ENCODE measurements around the gene SUPT3H. TPM values are rescaled to one million over a fixed set of nuclear protein-coding genes. Genes with fewer than 3 reads are reported as not detected.

Gene SUPT3H
- total and polyA plus RNA-seq, 2 of the 13 experiments (the other 11 are each of a cell fraction or from before 2014, with no cell fraction given): 11.9 to 36.1 TPM

DNA sequence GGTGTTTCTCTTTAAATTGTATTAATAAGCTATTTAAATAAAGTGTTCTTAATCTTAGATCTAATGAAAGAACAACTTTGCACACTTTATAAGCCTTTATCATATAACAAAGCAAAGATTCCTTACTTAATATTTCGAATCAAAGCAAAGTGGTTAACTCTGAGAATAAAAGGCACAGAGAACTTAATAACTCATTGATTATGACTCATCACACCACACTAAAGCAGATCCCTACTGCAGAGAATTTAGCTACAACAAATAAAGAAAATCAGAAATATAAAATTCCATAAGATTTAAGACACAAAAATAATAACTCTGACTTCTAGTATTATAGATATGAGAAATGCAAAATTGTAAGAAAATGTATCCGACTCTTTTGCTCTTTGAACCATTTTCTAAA, 185.2 kb downstream of the SUPT3H start:
- TF ChIP-seq, protein P1, sequence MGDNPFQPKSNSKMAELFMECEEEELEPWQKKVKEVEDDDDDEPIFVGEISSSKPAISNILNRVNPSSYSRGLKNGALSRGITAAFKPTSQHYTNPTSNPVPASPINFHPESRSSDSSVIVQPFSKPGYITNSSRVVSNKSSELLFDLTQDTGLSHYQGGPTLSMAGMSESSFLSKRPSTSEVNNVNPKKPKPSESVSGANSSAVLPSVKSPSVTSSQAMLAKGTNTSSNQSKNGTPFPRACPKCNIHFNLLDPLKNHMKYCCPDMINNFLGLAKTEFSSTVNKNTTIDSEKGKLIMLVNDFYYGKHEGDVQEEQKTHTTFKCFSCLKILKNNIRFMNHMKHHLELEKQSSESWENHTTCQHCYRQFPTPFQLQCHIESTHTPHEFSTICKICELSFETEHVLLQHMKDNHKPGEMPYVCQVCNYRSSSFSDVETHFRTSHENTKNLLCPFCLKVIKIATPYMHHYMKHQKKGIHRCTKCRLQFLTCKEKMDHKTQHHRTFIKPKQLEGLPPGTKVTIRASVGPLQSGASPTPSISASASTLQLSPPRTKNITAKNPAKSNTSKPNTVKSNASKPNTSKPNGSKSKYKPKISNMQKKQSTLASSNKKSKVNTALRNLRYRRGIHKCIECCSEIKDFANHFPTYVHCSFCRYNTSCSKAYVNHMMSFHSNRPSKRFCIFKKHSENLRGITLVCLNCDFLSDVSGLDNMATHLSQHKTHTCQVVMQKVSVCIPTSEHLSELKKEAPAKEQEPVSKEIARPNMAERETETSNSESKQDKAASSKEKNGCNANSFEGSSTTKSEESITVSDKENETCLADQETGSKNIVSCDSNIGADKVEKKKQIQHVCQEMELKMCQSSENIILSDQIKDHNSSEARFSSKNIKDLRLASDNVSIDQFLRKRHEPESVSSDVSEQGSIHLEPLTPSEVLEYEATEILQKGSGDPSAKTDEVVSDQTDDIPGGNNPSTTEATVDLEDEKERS (CRISPR knock-in tag; IDR thresholded peaks at IDR 0.05): no peak
- TF ChIP-seq NFE2 (CRISPR knock-in tag; IDR thresholded peaks at IDR 0.05): no peak
- no peak for TF ChIP-seq ZNF781 (CRISPR knock-in tag; IDR thresholded peaks at IDR 0.05; ENCODE audit: borderline replicate concordance, not compliant biosample characterization)
- no peaks in the 10 kb centered on the region for H3K79me2 ChIP-seq (ENCODE audit: insufficient read depth, low read length)
- in situ Hi-C loops (cut with HindIII; ENCODE audit: extremely low pct_ligation_motif_present, low pct_unique_long_range_greater_than_20kb): no loop called here
- no peak overlapping the region for H2AFZ ChIP-seq (ENCODE audit: low read length)
- no TSS peak for BruUV-seq (replicated peaks)
- H3K36me3 ChIP-seq (replicated peaks in 1 of 2; ENCODE audit: control insufficient read depth in 1 of 2, insufficient read depth in 2 of 2, low read length in 2 of 2): no peaks in the 10 kb centered on the region
- intact Hi-C loops (cut with micrococcal nuclease; ENCODE audit: unreplicated experiment): no loop called here
- DNase-seq (ENCODE audit: low spot score): no peak
- no peak overlapping the region for H3K9ac ChIP-seq (ENCODE audit: insufficient read depth, low read depth, low read length)
- H3K9me3 ChIP-seq (ENCODE audit: low read length): no peaks in the 10 kb centered on the region
- POLR2A ChIA-PET: interaction anchor here (1.8 kb wide), 1 partner anchor 185 kb away, joined by 5 read pairs; the partner anchor contains the start of gene SUPT3H
- CTCF ChIA-PET (ENCODE audit: low intra/inter-chr PET ratio, low total read pairs): no interaction called here
- ATAC-seq: no peak
- H3K4me2 ChIP-seq (ENCODE audit: low read depth, low read length): no peak overlapping the region
- no peak overlapping the region for H3K27ac ChIP-seq (ENCODE audit: extremely low read length, insufficient read depth, low read length)
- WGBS (ENCODE audit: low lambda C conversion rate): 80% methylated on average over 2 of the region's 2 CpGs
- H3K4me3 ChIP-seq (replicated peaks in 1 of 3; ENCODE audit: insufficient read depth in 1 of 3, low read depth in 2 of 3, low read length in 3 of 3): no peak overlapping the region
- H3K27me3 ChIP-seq (ENCODE audit: control insufficient read depth in 1 of 2, insufficient read depth in 2 of 2, low read length in 2 of 2): no peaks in the 10 kb centered on the region
- peaks cover 23% of the 10 kb centered on the region for H3K4me1 ChIP-seq (ENCODE audit: insufficient read depth, low read length)
- no peaks in the 10 kb centered on the region for H4K20me1 ChIP-seq (ENCODE audit: insufficient read depth, low read length)
- no peak for FAIRE-seq

DNA sequence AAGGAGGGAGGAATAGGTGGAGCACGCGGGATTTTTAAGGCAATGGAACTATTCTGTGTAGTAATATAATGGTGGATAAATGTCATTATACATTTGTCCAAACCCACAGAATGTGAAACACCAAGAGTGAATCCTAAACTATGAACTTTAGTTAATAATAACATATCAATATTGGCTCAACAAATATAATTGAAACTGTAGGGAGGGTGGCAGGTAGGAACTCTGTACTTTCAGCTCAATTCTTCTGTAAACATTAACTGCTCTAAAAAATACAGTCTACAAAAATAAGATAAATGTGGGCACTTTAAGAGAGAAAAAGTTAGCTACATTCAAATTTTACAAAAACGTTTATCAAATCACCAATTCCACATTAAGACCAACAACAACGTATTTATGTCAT, 186.3 kb downstream of the SUPT3H start:
- ChIA-PET POLR2A (interaction anchor here (1.1 to 1.8 kb wide), 3 partner anchors 9 to 186 kb away, joined by 3 to 5 read pairs (median 3); partner anchors contain the start of gene SUPT3H), CTCF (ENCODE audit: low intra/inter-chr PET ratio, low total read pairs) (no interaction called here)
- Histone ChIP-seq H3K4me3 (replicated peaks in 1 of 3; ENCODE audit: insufficient read depth in 1 of 3, low read depth in 2 of 3, low read length in 3 of 3) (no peak overlapping the region), H3K27ac (ENCODE audit: extremely low read length, insufficient read depth, low read length) (peak overlapping the region; percentile 16), H3K27me3 (ENCODE audit: control insufficient read depth in 1 of 2, insufficient read depth in 2 of 2, low read length in 2 of 2) (no peaks in the 10 kb centered on the region), H2AFZ (ENCODE audit: low read length) (no peak overlapping the region), H3K9me3 (ENCODE audit: low read length) (no peaks in the 10 kb centered on the region), H3K4me2 (ENCODE audit: low read depth, low read length) (peak overlapping the region; percentile 51), H4K20me1 (ENCODE audit: insufficient read depth, low read length) (no peaks in the 10 kb centered on the region), H3K79me2 (ENCODE audit: insufficient read depth, low read length) (no peaks in the 10 kb centered on the region), H3K9ac (ENCODE audit: insufficient read depth, low read depth, low read length) (no peak overlapping the region), H3K4me1 (ENCODE audit: insufficient read depth, low read length) (peaks cover 26% of the 10 kb centered on the region), H3K36me3 (replicated peaks in 1 of 2; ENCODE audit: control insufficient read depth in 1 of 2, insufficient read depth in 2 of 2, low read length in 2 of 2) (no peaks in the 10 kb centered on the region)
- intact Hi-C loops (cut with micrococcal nuclease; ENCODE audit: unreplicated experiment) (no loop called here), in situ Hi-C loops (cut with HindIII; ENCODE audit: extremely low pct_ligation_motif_present, low pct_unique_long_range_greater_than_20kb) (no loop called here)
- FAIRE-seq: no peak
- BruUV-seq (replicated peaks): no TSS peak
- peak; percentile 72 for ATAC-seq
- WGBS (ENCODE audit: low lambda C conversion rate): 70% methylated on average over 4 of the region's 4 CpGs
- no peak for DNase-seq (ENCODE audit: low spot score)
- no peak for TF ChIP-seq SOX13 (IDR thresholded peaks at IDR 0.05)
- 0 out of 4 replicates have a peak, but pooled peaks of 1 of the 2 experiments have one; percentile 10 for TF ChIP-seq SOX13 (CRISPR knock-in tag; conservative IDR thresholded peaks at IDR 0.05 in 1 of 2, IDR thresholded peaks at IDR 0.05 in 1 of 2)
- no peak for TF ChIP-seq MTF1 (CRISPR knock-in tag; IDR thresholded peaks at IDR 0.05)
- TF ChIP-seq ISL2 (CRISPR knock-in tag; IDR thresholded peaks at IDR 0.05): peak; percentile 26; the same call in 1 of the 2 replicates
- TF ChIP-seq HNF4A (CRISPR knock-in tag; IDR thresholded peaks at IDR 0.05): peak; percentile 67
- TF ChIP-seq ZFP36 (IDR thresholded peaks at IDR 0.05; ENCODE audit: borderline replicate concordance, low read depth, low read length, partially characterized antibody): no peak
- TF ChIP-seq, protein P2, sequence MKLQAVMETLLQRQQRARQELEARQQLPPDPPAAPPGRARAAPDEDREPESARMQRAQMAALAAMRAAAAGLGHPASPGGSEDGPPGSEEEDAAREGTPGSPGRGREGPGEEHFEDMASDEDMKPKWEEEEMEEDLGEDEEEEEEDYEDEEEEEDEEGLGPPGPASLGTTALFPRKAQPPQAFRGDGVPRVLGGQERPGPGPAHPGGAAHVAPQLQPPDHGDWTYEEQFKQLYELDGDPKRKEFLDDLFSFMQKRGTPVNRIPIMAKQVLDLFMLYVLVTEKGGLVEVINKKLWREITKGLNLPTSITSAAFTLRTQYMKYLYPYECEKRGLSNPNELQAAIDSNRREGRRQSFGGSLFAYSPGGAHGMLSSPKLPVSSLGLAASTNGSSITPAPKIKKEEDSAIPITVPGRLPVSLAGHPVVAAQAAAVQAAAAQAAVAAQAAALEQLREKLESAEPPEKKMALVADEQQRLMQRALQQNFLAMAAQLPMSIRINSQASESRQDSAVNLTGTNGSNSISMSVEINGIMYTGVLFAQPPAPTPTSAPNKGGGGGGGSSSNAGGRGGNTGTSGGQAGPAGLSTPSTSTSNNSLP (IDR thresholded peaks at IDR 0.05; ENCODE audit: low read depth, low read length): 0 out of 2 replicates have a peak, but pooled peaks have one; percentile 25
- TF ChIP-seq MIXL1 (CRISPR knock-in tag; IDR thresholded peaks at IDR 0.05): peak; percentile 57; the same call in 1 of the 2 replicates
- TF ChIP-seq ZNF264 (CRISPR knock-in tag; IDR thresholded peaks at IDR 0.05): 0 out of 2 replicates have a peak, but pooled peaks have one; percentile 26
- TF ChIP-seq POGZ (CRISPR knock-in tag; IDR thresholded peaks at IDR 0.05): peak; percentile 32; the same call in 1 of the 2 replicates

All from HepG2 (cell line).